Tibial nerve (tissue), 4 donors: ENCODE measurements around the gene AVEN. TPM values are rescaled to one million over a fixed set of nuclear protein-coding genes. Genes with fewer than 3 reads are reported as not detected.

Experiments
- DNase-seq, 2 donors: peaks; one replicate each; pipeline ENCODE4 v3.0.0-alpha.2; 2019; ENCODE audit warnings: low spot score in 2 of 2
- H3K27ac ChIP-seq, 4 donors: fragments of 200-600 bp; sonication (generic) in 3 of 4; one replicate each; pipeline ENCODE4 v1.5.1; 2017 to 2019; ENCODE audit warnings: mild to moderate bottlenecking in 1 of 4
- H3K27me3 ChIP-seq, 2 donors: fragments of 200-600 bp; sonication (generic) in 1 of 2; one replicate each; pipeline versions ENCODE4 v1.5.1 to v1.6.0; 2017 to 2019
- H3K36me3 ChIP-seq, 3 donors: fragments of 200-600 bp; sonication (generic); one replicate each; pipeline ENCODE4 v1.5.1; 2018 to 2019
- H3K4me1 ChIP-seq, 4 donors: fragments of 200-600 bp; sonication (generic) in 3 of 4; one replicate each; pipeline ENCODE4 v1.5.1; 2017 to 2019
- H3K4me3 ChIP-seq, 4 donors: fragments of 200-600 bp; sonication (generic) in 3 of 4; one replicate each; pipeline ENCODE4 v1.5.1; 2017 to 2019; ENCODE audit warnings: mild to moderate bottlenecking in 1 of 4, moderate library complexity in 1 of 4
- H3K9me3 ChIP-seq, 4 donors: fragments of 200-600 bp; sonication (generic) in 3 of 4; one replicate each; pipeline ENCODE4 v1.5.1; 2017 to 2019
- CTCF ChIP-seq, 5 experiments: fragments of 200-600 bp in 3 of 5; fragments of 450-650 bp in 2 of 5; sonication (generic) in 3 of 5; IDR thresholded peaks; one replicate each; pipeline ENCODE4 v1.5.1; 2016 to 2019; ENCODE audit warnings: antibody characterized with exemption in 5 of 5, mild to moderate bottlenecking in 3 of 5, moderate library complexity in 2 of 5
- EP300 ChIP-seq, 2 donors: sonication (generic); formaldehyde crosslinking; IDR thresholded peaks; one replicate each; pipeline ENCODE4 v1.6.1; 2017; ENCODE audit warnings: antibody characterized with exemption in 2 of 2, mild to moderate bottlenecking in 1 of 2
- POLR2A ChIP-seq, 2 donors: fragments of 450-650 bp; IDR thresholded peaks; one replicate each; pipeline ENCODE4 v1.6.1; 2017; ENCODE audit warnings: antibody characterized with exemption in 2 of 2, mild to moderate bottlenecking in 2 of 2, moderate library complexity in 2 of 2
- WGBS, 2 donors: methylation state at CpG; one replicate each; pipeline ENCODE4 v1.1.5; 2018; 5-methylcytosine and 5-hydroxymethylcytosine counted together
- total RNA-seq, 4 donors: library from RNA; depleted of rRNA; stranded (reverse); fragments of >200 nt; gene quantifications; one replicate each; pipeline ENCODE4 v1.1.0, GENCODE V29; 2016

Gene AVEN
- total RNA-seq, 4 donors from 2014 or later = 14.9 to 34.8 (median 25.5) TPM

GRCh38 chr15:34013746-34014145 is 25.3 kb downstream of the AVEN start:
- peaks cover 0 to 9% (median 0%) of the 10 kb centered on the region in 3 donors for H3K36me3 ChIP-seq
- WGBS, 2 donors = 87 to 96% methylated on average over 9 of the region's 9 CpGs
- TF ChIP-seq POLR2A (IDR thresholded peaks at IDR 0.05) (no peak), EP300 (IDR thresholded peaks at IDR 0.05) (no peak), CTCF (IDR thresholded peaks at IDR 0.05) (no peak)
- H3K27ac ChIP-seq = no peak overlapping the region
- no peaks in the 10 kb centered on the region for H3K9me3 ChIP-seq
- H3K4me1 ChIP-seq = peaks cover 0 to 7% (median 0%) of the 10 kb centered on the region in 4 donors
- DNase-seq = no peak
- H3K27me3 ChIP-seq = no peaks in the 10 kb centered on the region
- H3K4me3 ChIP-seq = no peak overlapping the region

- WGBS, 2 donors = 85 to 92% methylated on average over 4 of the region's 4 CpGs
Measured at GRCh38 chr15:34012461-34013028, 26.5 kb downstream of the AVEN start.

GRCh38 chr15:34011481-34011880 is 27.5 kb downstream of the AVEN start:
- Histone ChIP-seq H3K27me3 (no peaks in the 10 kb centered on the region), H3K9me3 (no peaks in the 10 kb centered on the region), H3K36me3 (no peaks in the 10 kb centered on the region), H3K4me3 (no peak overlapping the region), H3K27ac (peak overlapping the region in 2 of 4 donors; percentile 24 to 46), H3K4me1 (peaks cover 0 to 7% (median 0%) of the 10 kb centered on the region in 4 donors)
- no peak for DNase-seq
- WGBS, 2 donors = 71 to 82% methylated on average over 2 of the region's 2 CpGs
- TF ChIP-seq CTCF (IDR thresholded peaks at IDR 0.05) (no peak), POLR2A (IDR thresholded peaks at IDR 0.05) (no peak), EP300 (IDR thresholded peaks at IDR 0.05) (no peak)

More at GRCh38 chr15:34012461-34013028, 26.5 kb downstream of the AVEN start:
- Histone ChIP-seq H3K4me1 (peaks cover 0 to 7% (median 0%) of the 10 kb centered on the region in 4 donors), H3K27ac (no peak overlapping the region), H3K9me3 (no peaks in the 10 kb centered on the region), H3K27me3 (no peaks in the 10 kb centered on the region), H3K36me3 (no peaks in the 10 kb centered on the region), H3K4me3 (no peak overlapping the region)
- DNase-seq = no peak
- no peak for TF ChIP-seq CTCF (IDR thresholded peaks at IDR 0.05)
- TF ChIP-seq EP300 (IDR thresholded peaks at IDR 0.05) = no peak
- no peak for TF ChIP-seq POLR2A (IDR thresholded peaks at IDR 0.05)

- H3K4me1 ChIP-seq = peaks cover 0 to 7% (median 0%) of the 10 kb centered on the region in 4 donors
- no peaks in the 10 kb centered on the region for H3K36me3 ChIP-seq
- H3K27me3 ChIP-seq = no peaks in the 10 kb centered on the region
- H3K9me3 ChIP-seq = no peaks in the 10 kb centered on the region
- no peak for TF ChIP-seq POLR2A (IDR thresholded peaks at IDR 0.05)
- no peak for TF ChIP-seq EP300 (IDR thresholded peaks at IDR 0.05)
- H3K4me3 ChIP-seq = no peak overlapping the region
- no peak for DNase-seq
- WGBS, 2 donors = 87 to 91% methylated on average over 5 of the region's 5 CpGs
- no peak overlapping the region for H3K27ac ChIP-seq
Measured at GRCh38 chr15:34010921-34011320, 28.1 kb downstream of the AVEN start.

GRCh38 chr15:34009656-34010055 is 29.3 kb downstream of the AVEN start:
- no peak for TF ChIP-seq POLR2A (IDR thresholded peaks at IDR 0.05)
- TF ChIP-seq CTCF (IDR thresholded peaks at IDR 0.05) = no peak
- no peak for TF ChIP-seq EP300 (IDR thresholded peaks at IDR 0.05)
- Histone ChIP-seq H3K27ac (no peak overlapping the region), H3K4me1 (peaks cover 0 to 3% (median 0%) of the 10 kb centered on the region in 4 donors), H3K27me3 (no peaks in the 10 kb centered on the region), H3K9me3 (no peaks in the 10 kb centered on the region), H3K36me3 (no peaks in the 10 kb centered on the region), H3K4me3 (no peak overlapping the region)
- 93 to 97% methylated on average over 1 of the region's 1 CpG for WGBS, 2 donors
- no peak for DNase-seq
